Measurements from ENCODE around the gene S100A12. TPM values are rescaled to one million over a fixed set of nuclear protein-coding genes. Genes with fewer than 3 reads are reported as not detected.

The S100A12 gene
- total RNA-seq, 2 experiments from 2014 or later: 4.0 to 5.5 TPM

DNA sequence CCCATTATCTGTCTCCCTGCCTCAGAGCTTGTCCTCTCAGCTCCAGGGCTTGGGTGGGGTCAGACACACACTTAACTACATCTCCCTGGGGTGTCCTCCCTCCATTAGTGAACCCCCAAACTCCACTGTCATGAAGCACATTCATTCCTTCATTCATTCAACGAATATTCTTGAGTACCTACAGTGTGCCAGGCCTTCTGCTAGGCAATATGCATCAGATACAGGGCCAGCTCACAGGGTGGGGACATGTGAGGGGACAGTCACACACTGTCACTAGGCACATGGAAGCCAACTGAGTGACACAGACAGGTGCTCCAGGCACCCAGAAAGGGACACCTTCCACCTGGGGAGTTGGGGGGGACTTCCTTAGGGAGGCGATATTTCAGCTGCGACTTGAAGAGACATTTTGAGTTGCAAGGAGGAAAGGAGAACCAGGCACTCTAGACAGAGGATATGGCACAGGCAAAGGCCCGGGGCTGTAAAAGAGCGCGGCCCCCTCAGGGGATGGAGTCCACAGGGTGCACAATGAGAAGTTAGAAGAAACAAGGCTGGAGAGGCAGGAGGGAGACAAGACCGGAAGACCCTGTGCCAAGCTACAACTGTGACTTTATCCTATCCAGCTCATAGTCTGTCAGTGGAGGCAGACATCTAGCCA is 24.1 kb upstream of the S100A12 start:
- intact Hi-C loops (cut with DNase I, micrococcal nuclease): no loop called here
- peaks cover 3% of the 10 kb centered on the region in 2 experiments for H3K27me3 ChIP-seq (ENCODE audit: control insufficient read depth in 1 of 2, insufficient read depth in 2 of 2, low read length in 2 of 2)
- H3K4me3 Mint-ChIP-seq: no peak overlapping the region
- H3K27me3 Mint-ChIP-seq: peaks cover 17% of the 10 kb centered on the region
- ChIA-PET POLR2A (no interaction called here), CTCF (no interaction called here)
- H3K9me3 Mint-ChIP-seq: no peaks in the 10 kb centered on the region
- no peak overlapping the region for H3K27ac Mint-ChIP-seq
- H3K36me3 Mint-ChIP-seq (ENCODE audit: low read depth): no peaks in the 10 kb centered on the region
- no peaks in the 10 kb centered on the region for H3K4me1 ChIP-seq (ENCODE audit: insufficient read depth, low read length)
- H3K27ac ChIP-seq (ENCODE audit: low read depth in 1 of 2, low read length in 2 of 2): no peak overlapping the region
- no peaks in the 10 kb centered on the region for H3K4me1 Mint-ChIP-seq (ENCODE audit: low read depth)
- no peaks in the 10 kb centered on the region for H3K9me3 ChIP-seq (ENCODE audit: control insufficient read depth in 1 of 2, insufficient read depth in 1 of 2, low read length in 2 of 2)
- no peak for ATAC-seq (ENCODE audit: poor library complexity)
- peak in 1 of 14 experiments; percentile 22 for DNase-seq
- no peak overlapping the region for H3K4me3 ChIP-seq (ENCODE audit: low read length)
- H3K36me3 ChIP-seq (ENCODE audit: insufficient read depth, low read length): no peaks in the 10 kb centered on the region
- TF ChIP-seq, protein P1, sequence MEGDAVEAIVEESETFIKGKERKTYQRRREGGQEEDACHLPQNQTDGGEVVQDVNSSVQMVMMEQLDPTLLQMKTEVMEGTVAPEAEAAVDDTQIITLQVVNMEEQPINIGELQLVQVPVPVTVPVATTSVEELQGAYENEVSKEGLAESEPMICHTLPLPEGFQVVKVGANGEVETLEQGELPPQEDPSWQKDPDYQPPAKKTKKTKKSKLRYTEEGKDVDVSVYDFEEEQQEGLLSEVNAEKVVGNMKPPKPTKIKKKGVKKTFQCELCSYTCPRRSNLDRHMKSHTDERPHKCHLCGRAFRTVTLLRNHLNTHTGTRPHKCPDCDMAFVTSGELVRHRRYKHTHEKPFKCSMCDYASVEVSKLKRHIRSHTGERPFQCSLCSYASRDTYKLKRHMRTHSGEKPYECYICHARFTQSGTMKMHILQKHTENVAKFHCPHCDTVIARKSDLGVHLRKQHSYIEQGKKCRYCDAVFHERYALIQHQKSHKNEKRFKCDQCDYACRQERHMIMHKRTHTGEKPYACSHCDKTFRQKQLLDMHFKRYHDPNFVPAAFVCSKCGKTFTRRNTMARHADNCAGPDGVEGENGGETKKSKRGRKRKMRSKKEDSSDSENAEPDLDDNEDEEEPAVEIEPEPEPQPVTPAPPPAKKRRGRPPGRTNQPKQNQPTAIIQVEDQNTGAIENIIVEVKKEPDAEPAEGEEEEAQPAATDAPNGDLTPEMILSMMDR (IDR thresholded peaks at IDR 0.05): no peak

DNA sequence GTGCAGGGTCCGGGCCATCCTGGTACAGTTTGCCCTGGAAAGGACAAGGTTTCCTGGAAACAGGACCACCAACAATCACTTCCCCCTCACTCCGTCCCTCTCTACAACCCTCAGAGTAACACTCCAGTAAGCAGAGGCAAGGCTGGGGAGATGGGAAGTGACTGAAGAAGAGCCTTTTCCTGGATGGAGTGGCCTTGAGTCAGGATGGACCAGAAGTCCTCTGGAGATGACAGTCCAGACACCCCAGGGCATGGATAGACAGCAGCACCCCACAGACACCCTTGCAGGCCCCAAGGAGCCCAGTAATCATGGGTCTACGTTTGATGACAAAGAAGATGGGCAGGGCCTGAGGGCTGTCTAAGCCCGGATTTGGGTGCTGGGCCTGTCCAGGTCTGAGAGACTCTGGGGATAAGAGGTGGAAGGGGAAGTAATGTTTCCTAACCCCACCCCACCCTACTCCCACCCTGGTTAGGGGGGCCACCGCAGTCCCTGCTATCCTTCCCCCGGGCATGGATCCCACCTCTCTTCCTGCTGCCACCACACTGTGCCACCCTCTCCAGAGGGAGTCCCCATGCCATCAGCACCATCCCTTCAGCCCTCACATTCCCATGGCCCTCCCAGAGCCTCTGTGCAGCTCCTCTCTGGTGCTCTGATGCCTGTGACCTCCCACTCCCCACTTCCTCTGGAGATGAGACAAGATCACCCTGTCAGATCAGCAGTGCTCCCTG is 22.7 kb upstream of the S100A12 start:
- H3K27me3 ChIP-seq (ENCODE audit: control insufficient read depth in 1 of 2, insufficient read depth in 2 of 2, low read length in 2 of 2): peaks cover 4 to 10% of the 10 kb centered on the region in 2 experiments
- DNase-seq (peak in 1 of 14 experiments; percentile 15), ATAC-seq (ENCODE audit: poor library complexity) (no peak)
- no peaks in the 10 kb centered on the region for H3K9me3 ChIP-seq (ENCODE audit: control insufficient read depth in 1 of 2, insufficient read depth in 1 of 2, low read length in 2 of 2)
- Mint-ChIP-seq H3K27me3 (peaks cover 30% of the 10 kb centered on the region), H3K4me1 (ENCODE audit: low read depth) (no peaks in the 10 kb centered on the region), H3K4me3 (no peak overlapping the region), H3K27ac (no peak overlapping the region), H3K36me3 (ENCODE audit: low read depth) (no peaks in the 10 kb centered on the region), H3K9me3 (no peaks in the 10 kb centered on the region)
- CTCF ChIA-PET: no interaction called here
- TF ChIP-seq, protein P1 (IDR thresholded peaks at IDR 0.05): no peak
- H3K4me3 ChIP-seq (ENCODE audit: low read length): no peak overlapping the region
- no peak overlapping the region for H3K27ac ChIP-seq (ENCODE audit: low read depth in 1 of 2, low read length in 2 of 2)
- POLR2A ChIA-PET: no interaction called here
- H3K4me1 ChIP-seq (ENCODE audit: insufficient read depth, low read length): no peaks in the 10 kb centered on the region
- intact Hi-C loops (cut with DNase I, micrococcal nuclease): no loop called here
- H3K36me3 ChIP-seq (ENCODE audit: insufficient read depth, low read length): no peaks in the 10 kb centered on the region

DNA sequence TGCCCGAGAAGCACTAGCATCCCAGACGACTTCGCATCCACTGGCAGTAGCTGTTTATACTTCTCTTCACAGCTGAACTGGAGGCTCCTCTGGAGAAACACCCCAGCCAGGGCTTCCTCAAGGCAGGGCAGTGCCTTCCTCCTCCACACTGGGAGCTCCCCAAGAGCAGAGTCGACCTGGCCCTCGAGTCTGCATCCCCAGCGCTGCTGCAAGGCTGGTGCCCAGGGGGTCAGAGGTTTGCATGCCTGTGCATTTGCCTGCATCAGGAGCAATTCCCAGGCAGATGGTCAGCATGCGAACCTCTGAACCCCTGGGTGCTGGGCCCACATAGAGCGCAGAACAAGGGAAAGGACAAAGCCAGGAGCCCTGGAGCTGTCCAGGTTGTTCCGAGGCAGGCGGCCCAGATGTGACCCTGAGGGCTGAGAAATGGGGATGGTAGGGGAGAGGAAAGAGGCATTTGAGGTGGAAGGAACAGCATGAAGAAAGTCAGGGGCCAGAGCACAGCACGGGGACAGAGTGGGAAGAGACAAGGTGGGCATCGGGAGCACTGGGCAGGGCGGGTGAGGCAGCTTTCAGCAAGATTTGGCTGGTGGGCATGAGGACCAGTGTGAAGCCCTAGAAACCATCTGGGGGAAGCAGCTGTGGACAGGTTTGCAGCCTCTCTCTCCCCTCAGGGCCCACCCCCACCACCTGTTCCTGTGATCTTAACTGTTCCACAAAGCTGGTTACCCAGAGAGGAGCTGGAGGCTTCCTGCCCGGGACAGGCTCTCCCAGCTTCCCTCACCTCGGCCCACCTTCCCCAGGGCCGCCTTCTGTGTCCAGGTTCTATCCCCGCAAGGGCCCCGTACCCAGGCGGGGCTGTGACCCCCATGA is 21.9 kb upstream of the S100A12 start:
- Mint-ChIP-seq H3K4me1 (ENCODE audit: low read depth) (no peaks in the 10 kb centered on the region), H3K27me3 (peaks cover 36% of the 10 kb centered on the region), H3K9me3 (no peaks in the 10 kb centered on the region), H3K4me3 (no peak overlapping the region), H3K27ac (no peak overlapping the region), H3K36me3 (ENCODE audit: low read depth) (no peaks in the 10 kb centered on the region)
- DNase-seq (peak in 1 of 14 experiments; percentile 14), ATAC-seq (ENCODE audit: poor library complexity) (no peak)
- Histone ChIP-seq H3K27ac (ENCODE audit: low read depth in 1 of 2, low read length in 2 of 2) (no peak overlapping the region), H3K4me3 (ENCODE audit: low read length) (no peak overlapping the region), H3K9me3 (ENCODE audit: control insufficient read depth in 1 of 2, insufficient read depth in 1 of 2, low read length in 2 of 2) (no peaks in the 10 kb centered on the region), H3K36me3 (ENCODE audit: insufficient read depth, low read length) (no peaks in the 10 kb centered on the region), H3K4me1 (ENCODE audit: insufficient read depth, low read length) (no peaks in the 10 kb centered on the region), H3K27me3 (ENCODE audit: control insufficient read depth in 1 of 2, insufficient read depth in 2 of 2, low read length in 2 of 2) (peaks cover 4 to 10% of the 10 kb centered on the region in 2 experiments)
- intact Hi-C loops (cut with DNase I, micrococcal nuclease): no loop called here
- TF ChIP-seq, protein P1 (IDR thresholded peaks at IDR 0.05): no peak
- ChIA-PET POLR2A (no interaction called here), CTCF (no interaction called here)

All from CD4-positive, alpha-beta T cell (primary cell).